ENCODE measurements around the gene AFG3L2. TPM values are rescaled to one million over a fixed set of nuclear protein-coding genes. Genes with fewer than 3 reads are reported as not detected.

Gene AFG3L2
- total and polyA plus RNA-seq, 10 of the 15 experiments (the other 5 are each of a cell fraction or from before 2014, with no cell fraction given) = 21.0 to 72.7 (median 57.7) TPM

GRCh38 chr18:12391487-12392165, 14.6 kb upstream of the AFG3L2 start (continued):
- TF ChIP-seq CEBPB (IDR thresholded peaks at IDR 0.05; ENCODE audit: borderline replicate concordance in 1 of 2, low read depth in 2 of 2, low read length in 2 of 2) (no peak), FOXM1 (IDR thresholded peaks at IDR 0.05; ENCODE audit: low read depth, low read length) (peak; percentile 53; the same call in 1 of the 2 replicates), YY1 (IDR thresholded peaks at IDR 0.05; ENCODE audit: low read depth, low read length) (0 out of 2 replicates have a peak, but pooled peaks have one; percentile 44), ZBTB33 (IDR thresholded peaks at IDR 0.05) (no peak), MEF2A (IDR thresholded peaks at IDR 0.05; ENCODE audit: insufficient read depth, low read depth, low read length) (0 out of 2 replicates have a peak, but pooled peaks have one; percentile 24), NKRF (conservative IDR thresholded peaks at IDR 0.05) (no peak), RAD21 (IDR thresholded peaks at IDR 0.05; ENCODE audit: insufficient read depth, low read depth, low read length) (peak; percentile 93), PKNOX1 (IDR thresholded peaks at IDR 0.05) (no peak), SMARCA5 (IDR thresholded peaks at IDR 0.05) (no peak), SIX5 (IDR thresholded peaks at IDR 0.05; ENCODE audit: low read depth, low read length, severe bottlenecking) (no peak)
- TF ChIP-seq, protein P1, sequence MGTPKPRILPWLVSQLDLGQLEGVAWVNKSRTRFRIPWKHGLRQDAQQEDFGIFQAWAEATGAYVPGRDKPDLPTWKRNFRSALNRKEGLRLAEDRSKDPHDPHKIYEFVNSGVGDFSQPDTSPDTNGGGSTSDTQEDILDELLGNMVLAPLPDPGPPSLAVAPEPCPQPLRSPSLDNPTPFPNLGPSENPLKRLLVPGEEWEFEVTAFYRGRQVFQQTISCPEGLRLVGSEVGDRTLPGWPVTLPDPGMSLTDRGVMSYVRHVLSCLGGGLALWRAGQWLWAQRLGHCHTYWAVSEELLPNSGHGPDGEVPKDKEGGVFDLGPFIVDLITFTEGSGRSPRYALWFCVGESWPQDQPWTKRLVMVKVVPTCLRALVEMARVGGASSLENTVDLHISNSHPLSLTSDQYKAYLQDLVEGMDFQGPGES (IDR thresholded peaks at IDR 0.05) = no peak

Data from GM12878 (cell line).